ENCODE data around the gene PDSS2.
A peak's percentile ranks its signal among the peaks of the same experiment; 100 is the strongest.

PDSS2 gene

DNA sequence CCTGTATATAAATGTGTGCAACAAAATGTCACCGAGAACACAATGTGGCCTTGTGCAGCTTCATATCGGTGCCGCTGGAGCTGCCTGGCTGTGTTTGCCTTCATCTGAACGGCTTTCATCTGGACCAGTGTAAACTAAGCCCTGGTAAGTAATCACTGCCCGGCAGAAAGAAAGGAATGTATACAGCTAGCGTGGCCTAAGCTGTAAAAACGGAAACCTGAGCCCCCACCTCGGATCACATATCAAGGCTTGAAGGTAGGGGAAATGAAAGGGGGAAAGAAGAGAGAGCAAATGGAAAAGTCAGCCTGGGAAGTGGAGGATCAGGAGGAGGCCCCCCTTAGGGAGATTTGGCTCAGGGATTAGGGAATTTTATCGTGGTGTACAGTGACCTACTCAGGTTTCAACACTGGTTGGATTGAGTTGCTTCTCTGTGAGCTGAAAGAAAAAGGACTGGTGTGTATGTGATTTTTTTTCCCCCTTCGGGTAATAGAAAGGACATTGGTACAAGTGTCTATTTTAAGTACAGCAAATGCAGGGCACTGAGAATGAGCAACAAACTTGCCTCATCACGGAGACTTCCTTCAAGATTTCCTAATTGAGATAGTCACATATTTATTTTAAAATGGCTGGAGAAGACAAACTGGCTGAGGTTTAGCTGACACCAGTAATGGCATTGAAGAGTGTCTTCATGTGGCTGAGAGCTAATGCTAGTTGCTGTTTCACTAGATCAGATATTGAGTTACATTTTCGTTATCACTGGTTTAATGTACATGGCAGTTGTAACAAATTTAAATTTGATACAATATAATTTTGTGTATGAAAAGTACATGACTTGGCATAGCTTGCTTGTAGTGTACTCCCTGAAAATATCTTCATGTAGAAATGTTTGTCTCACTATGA lies 34.0 kb upstream of the PDSS2 start:
- H3K27me3 ChIP-seq (replicated peaks in 2 of 5; ENCODE audit: control insufficient read depth in 4 of 5, insufficient read depth in 5 of 5, low read length in 4 of 5), result peaks cover 27 to 71% (median 40%) of the 10 kb centered on the region in 5 experiments
- CTCF ChIA-PET, result interaction anchor here (1.0 kb wide), 1 partner anchor 9 kb away, joined by 4 read pairs; no protein-coding TSS in a partner anchor
- no peak overlapping the region for H3K27ac ChIP-seq (ENCODE audit: insufficient read depth in 1 of 2, low read depth in 1 of 2, low read length in 2 of 2, poor library complexity in 1 of 2, severe bottlenecking in 2 of 2)
- 63% methylated on average over 8 of the region's 12 CpGs for WGBS (ENCODE audit: insufficient coverage)
- no peak overlapping the region for H3K4me3 ChIP-seq (ENCODE audit: control insufficient read depth in 1 of 7, extremely low read depth in 1 of 7, insufficient read depth in 4 of 7, low read depth in 2 of 7, low read length in 6 of 7)
- no peaks in the 10 kb centered on the region for H3K9me3 ChIP-seq (ENCODE audit: control extremely low read depth in 1 of 5, control insufficient read depth in 4 of 5, insufficient read depth in 2 of 5, low read depth in 1 of 5, low read length in 4 of 5)
- no peak for DNase-seq
- peaks cover 0 to 29% (median 24%) of the 10 kb centered on the region in 4 experiments for H3K4me1 ChIP-seq (ENCODE audit: control extremely low read depth in 1 of 4, control insufficient read depth in 4 of 4, insufficient read depth in 4 of 4, low read length in 3 of 4)
- POLR2A ChIA-PET, result no interaction called here
- H3K36me3 ChIP-seq (ENCODE audit: control insufficient read depth in 4 of 4, insufficient read depth in 4 of 4, low read length in 3 of 4), result no peaks in the 10 kb centered on the region

DNA sequence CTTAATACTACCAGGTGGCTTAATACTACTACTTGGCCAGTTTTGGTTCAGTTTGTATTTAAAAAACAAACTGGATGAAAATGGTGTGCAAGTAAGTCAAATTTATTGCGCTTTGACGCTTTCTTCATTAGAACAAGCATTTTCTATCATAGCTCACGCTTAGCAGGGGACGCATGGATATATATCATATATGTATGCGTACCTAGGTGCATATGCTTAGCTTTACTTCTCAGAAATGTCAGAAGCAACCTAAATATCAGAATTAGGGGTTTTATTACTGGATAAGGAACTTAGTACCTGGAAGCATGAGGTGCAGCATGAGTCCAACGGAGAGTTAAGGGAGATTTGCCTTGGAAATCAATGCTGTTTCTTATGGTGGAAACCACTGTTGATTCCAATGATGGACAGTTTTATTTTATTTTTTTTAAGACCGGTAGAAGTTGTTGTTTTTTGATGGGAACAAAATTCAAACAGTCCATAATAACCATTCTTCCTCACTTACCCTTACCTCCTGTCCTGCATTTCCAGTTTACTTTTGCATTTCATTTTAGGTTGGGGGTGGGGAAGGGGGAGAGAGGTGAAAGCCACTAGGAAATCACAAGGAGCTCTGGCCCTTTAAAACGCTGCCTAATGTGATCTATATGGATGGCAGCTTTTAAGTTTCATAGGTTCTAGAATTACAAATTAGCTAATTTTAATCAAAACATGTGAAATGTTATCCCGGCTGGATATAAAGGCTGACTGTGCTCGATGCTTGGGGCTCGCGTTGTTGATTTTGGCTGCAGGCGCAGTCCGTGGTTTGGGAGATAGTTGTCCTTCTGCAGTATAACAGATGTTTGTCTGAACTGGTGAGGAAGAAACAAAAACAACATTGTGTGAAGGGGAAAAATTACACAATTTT lies 32.6 kb upstream of the PDSS2 start:
- DNase-seq, result peak in 2 of 3 donors; percentile 17 to 22
- CTCF ChIA-PET, result interaction anchor here (0.9 to 1.4 kb wide), 4 partner anchors 10 to 174 kb away, joined by 3 to 6 read pairs (median 3); partner anchors contain the start of gene PDSS2

DNA sequence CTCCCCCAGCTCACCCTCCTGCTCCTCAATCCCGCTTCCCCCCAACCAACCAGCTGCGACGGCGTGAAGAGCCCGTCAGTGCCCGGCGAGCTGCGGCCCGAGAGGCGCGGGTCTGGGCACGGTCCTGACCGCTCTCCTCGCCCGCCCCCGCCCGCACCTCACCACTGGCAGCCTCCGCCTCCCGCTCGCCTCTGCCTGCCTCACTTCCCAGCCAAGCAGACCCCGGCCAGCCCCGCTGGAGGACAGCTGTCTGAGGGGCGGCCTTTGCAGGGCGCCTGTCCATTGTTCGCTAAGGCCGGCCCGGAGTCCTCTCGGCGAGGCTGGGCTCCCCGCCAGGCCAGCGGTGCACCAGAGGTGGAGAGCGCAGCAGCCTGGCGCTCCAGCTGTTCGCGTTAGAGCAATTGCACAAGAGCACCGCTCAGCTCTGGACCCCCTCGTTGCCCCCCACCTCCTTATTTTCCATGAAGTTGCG lies 31.8 kb upstream of the PDSS2 start:
- Histone ChIP-seq H3K36me3 (ENCODE audit: control insufficient read depth in 4 of 4, insufficient read depth in 4 of 4, low read length in 3 of 4) (no peaks in the 10 kb centered on the region), H3K4me3 (ENCODE audit: control insufficient read depth in 1 of 7, extremely low read depth in 1 of 7, insufficient read depth in 4 of 7, low read depth in 2 of 7, low read length in 6 of 7) (peak overlapping the region in 5 of 7 experiments; percentile 64 to 82 (median 77)), H3K27ac (ENCODE audit: insufficient read depth in 1 of 2, low read depth in 1 of 2, low read length in 2 of 2, poor library complexity in 1 of 2, severe bottlenecking in 2 of 2) (no peak overlapping the region), H3K27me3 (replicated peaks in 2 of 5; ENCODE audit: control insufficient read depth in 4 of 5, insufficient read depth in 5 of 5, low read length in 4 of 5) (peaks cover 33 to 93% (median 60%) of the 10 kb centered on the region in 5 experiments), H3K4me1 (ENCODE audit: control extremely low read depth in 1 of 4, control insufficient read depth in 4 of 4, insufficient read depth in 4 of 4, low read length in 3 of 4) (peaks cover 0 to 36% (median 28%) of the 10 kb centered on the region in 4 experiments), H3K9me3 (ENCODE audit: control extremely low read depth in 1 of 5, control insufficient read depth in 4 of 5, insufficient read depth in 2 of 5, low read depth in 1 of 5, low read length in 4 of 5) (no peaks in the 10 kb centered on the region)
- DNase-seq, result peak in 1 of 3 donors; percentile 38
- whole genome bisulfite sequencing (ENCODE audit: insufficient coverage), result 2% methylated on average over 35 of the region's 38 CpGs
- CTCF ChIA-PET, result interaction anchor here (1.0 to 1.4 kb wide), 3 partner anchors 22 to 173 kb away, joined by 3 to 6 read pairs (median 3); partner anchors contain the start of gene PDSS2
- POLR2A ChIA-PET, result no interaction called here

More for the DNA sequence above, 32.6 kb upstream of the PDSS2 start:
- Histone ChIP-seq H3K27me3 (replicated peaks in 2 of 5; ENCODE audit: control insufficient read depth in 4 of 5, insufficient read depth in 5 of 5, low read length in 4 of 5) (peaks cover 31 to 85% (median 51%) of the 10 kb centered on the region in 5 experiments), H3K36me3 (ENCODE audit: control insufficient read depth in 4 of 4, insufficient read depth in 4 of 4, low read length in 3 of 4) (no peaks in the 10 kb centered on the region), H3K27ac (ENCODE audit: insufficient read depth in 1 of 2, low read depth in 1 of 2, low read length in 2 of 2, poor library complexity in 1 of 2, severe bottlenecking in 2 of 2) (no peak overlapping the region), H3K9me3 (ENCODE audit: control extremely low read depth in 1 of 5, control insufficient read depth in 4 of 5, insufficient read depth in 2 of 5, low read depth in 1 of 5, low read length in 4 of 5) (no peaks in the 10 kb centered on the region), H3K4me1 (ENCODE audit: control extremely low read depth in 1 of 4, control insufficient read depth in 4 of 4, insufficient read depth in 4 of 4, low read length in 3 of 4) (peaks cover 0 to 36% (median 28%) of the 10 kb centered on the region in 4 experiments), H3K4me3 (ENCODE audit: control insufficient read depth in 1 of 7, extremely low read depth in 1 of 7, insufficient read depth in 4 of 7, low read depth in 2 of 7, low read length in 6 of 7) (peak overlapping the region in 1 of 7 experiments; percentile 82)
- 57% methylated on average over 6 of the region's 14 CpGs for WGBS (ENCODE audit: insufficient coverage)
- POLR2A ChIA-PET, result no interaction called here

DNA sequence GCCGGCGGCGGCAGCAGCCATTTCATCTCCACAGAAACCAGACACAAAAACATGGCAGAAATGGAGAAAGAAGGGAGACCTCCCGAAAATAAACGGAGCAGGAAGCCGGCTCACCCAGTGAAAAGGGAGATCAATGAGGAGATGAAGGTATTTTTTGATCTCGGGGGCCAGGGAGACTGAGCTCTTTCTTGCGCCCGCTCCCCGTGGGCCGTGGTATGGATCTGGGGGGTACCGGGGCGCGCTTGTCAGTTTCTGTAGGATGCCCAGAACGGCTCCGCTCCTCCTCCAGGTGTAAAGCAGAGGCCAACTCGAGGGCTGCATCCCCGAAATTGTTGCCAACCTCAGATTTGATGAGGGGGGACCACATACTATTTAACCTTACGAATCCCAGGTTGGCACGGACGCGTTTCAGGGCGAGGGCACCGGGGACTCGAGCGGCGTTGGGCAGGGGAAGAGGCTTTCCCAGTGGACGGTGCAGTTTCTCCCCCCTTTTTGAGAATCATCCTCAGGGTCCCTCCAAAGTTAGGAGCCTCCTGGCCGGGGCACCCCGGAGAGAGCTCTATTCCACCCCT lies 31.3 kb upstream of the PDSS2 start:
- Histone ChIP-seq H3K27ac (ENCODE audit: insufficient read depth in 1 of 2, low read depth in 1 of 2, low read length in 2 of 2, poor library complexity in 1 of 2, severe bottlenecking in 2 of 2) (no peak overlapping the region), H3K4me1 (ENCODE audit: control extremely low read depth in 1 of 4, control insufficient read depth in 4 of 4, insufficient read depth in 4 of 4, low read length in 3 of 4) (peaks cover 0 to 36% (median 28%) of the 10 kb centered on the region in 4 experiments), H3K27me3 (replicated peaks in 2 of 5; ENCODE audit: control insufficient read depth in 4 of 5, insufficient read depth in 5 of 5, low read length in 4 of 5) (peaks cover 31 to 91% (median 60%) of the 10 kb centered on the region in 5 experiments), H3K36me3 (ENCODE audit: control insufficient read depth in 4 of 4, insufficient read depth in 4 of 4, low read length in 3 of 4) (no peaks in the 10 kb centered on the region), H3K9me3 (ENCODE audit: control extremely low read depth in 1 of 5, control insufficient read depth in 4 of 5, insufficient read depth in 2 of 5, low read depth in 1 of 5, low read length in 4 of 5) (no peaks in the 10 kb centered on the region), H3K4me3 (ENCODE audit: control insufficient read depth in 1 of 7, extremely low read depth in 1 of 7, insufficient read depth in 4 of 7, low read depth in 2 of 7, low read length in 6 of 7) (peak overlapping the region; percentile 30 to 82 (median 74))
- ChIA-PET POLR2A (interaction anchor here (1.4 kb wide), 1 partner anchor 32 kb away, joined by 3 read pairs; the partner anchor contains the start of gene PDSS2), CTCF (interaction anchor here (1.0 to 1.4 kb wide), 2 partner anchors 31 to 173 kb away, joined by 3 to 6 read pairs; partner anchors contain the start of gene PDSS2)
- peak in 1 of 3 donors; percentile 41 for DNase-seq
- WGBS (ENCODE audit: insufficient coverage), result 0% methylated on average over 27 of the region's 30 CpGs

DNA sequence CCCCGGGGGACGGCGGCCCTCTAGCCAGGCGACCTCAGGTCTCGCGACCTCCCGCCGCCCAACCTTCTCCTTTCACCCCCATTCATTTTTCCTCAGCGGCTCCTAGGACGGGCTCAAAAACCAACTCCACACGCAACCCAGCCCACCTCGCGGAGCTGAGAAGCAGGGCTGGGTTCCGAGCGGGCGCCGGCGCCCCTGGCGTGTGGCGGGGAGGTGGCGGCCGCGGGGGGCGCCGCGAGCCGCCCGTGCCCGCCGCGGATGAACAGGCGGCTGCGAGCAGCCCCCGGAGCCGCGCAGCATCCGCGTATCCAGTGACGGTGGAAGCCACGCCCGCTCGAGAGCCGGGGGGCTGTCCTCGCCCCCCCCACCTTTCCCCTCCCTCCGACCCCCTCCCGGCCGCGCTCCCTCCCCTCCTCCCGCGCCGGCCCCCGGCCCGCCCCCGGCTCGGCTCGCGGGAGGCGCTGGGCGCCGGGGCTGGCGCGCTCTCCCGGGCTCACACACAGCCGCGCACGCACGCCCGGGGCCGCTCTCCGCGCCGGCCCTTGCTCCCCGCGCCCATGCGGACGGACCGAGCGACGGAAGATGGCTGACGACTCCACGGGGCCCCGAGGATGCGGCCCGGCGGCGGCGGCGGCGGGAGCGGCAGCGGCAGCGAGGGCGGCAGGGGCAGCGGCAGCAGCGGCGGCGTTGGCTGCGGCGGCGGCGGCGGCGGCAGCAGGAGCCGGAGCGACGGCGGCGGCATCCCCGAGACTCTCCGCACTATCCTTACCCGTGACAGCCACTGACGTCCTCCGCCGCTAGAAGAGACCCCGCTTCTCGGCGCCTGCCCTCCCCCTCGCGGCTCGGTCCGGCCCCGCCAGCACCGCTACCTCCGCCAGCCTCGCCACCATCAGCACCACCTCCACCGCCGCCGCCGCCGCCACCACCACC lies 30.5 kb upstream of the PDSS2 start, which contains the start of gene SOBP:
SOBP (plus strand) TSS at position 482 of the 930 bp plus-strand sequence. CDS start 500 bp downstream, outside the sequence.
- Histone ChIP-seq H3K36me3 (ENCODE audit: control insufficient read depth in 4 of 4, insufficient read depth in 4 of 4, low read length in 3 of 4) (no peaks in the 10 kb centered on the region), H3K4me1 (ENCODE audit: control extremely low read depth in 1 of 4, control insufficient read depth in 4 of 4, insufficient read depth in 4 of 4, low read length in 3 of 4) (peaks cover 0 to 32% (median 28%) of the 10 kb centered on the region in 4 experiments), H3K9me3 (ENCODE audit: control extremely low read depth in 1 of 5, control insufficient read depth in 4 of 5, insufficient read depth in 2 of 5, low read depth in 1 of 5, low read length in 4 of 5) (no peaks in the 10 kb centered on the region), H3K4me3 (ENCODE audit: control insufficient read depth in 1 of 7, extremely low read depth in 1 of 7, insufficient read depth in 4 of 7, low read depth in 2 of 7, low read length in 6 of 7) (peak within 1 kb of the TSS; percentile 30 to 82 (median 74)), H3K27ac (ENCODE audit: insufficient read depth in 1 of 2, low read depth in 1 of 2, low read length in 2 of 2, poor library complexity in 1 of 2, severe bottlenecking in 2 of 2) (no peak within 1 kb of the TSS), H3K27me3 (replicated peaks in 2 of 5; ENCODE audit: control insufficient read depth in 4 of 5, insufficient read depth in 5 of 5, low read length in 4 of 5) (peaks cover 30 to 90% (median 59%) of the 10 kb centered on the region in 5 experiments)
- DNase-seq, result peak; percentile 34 to 67 (median 60)
- ChIA-PET POLR2A (interaction anchor here (1.4 kb wide), 1 partner anchor 31 kb away, joined by 3 read pairs; the partner anchor contains the start of gene PDSS2), CTCF (interaction anchor here (0.9 to 3.1 kb wide), 2 partner anchors 15 to 31 kb away, joined by 3 to 15 read pairs; partner anchors contain the start of gene PDSS2)
- WGBS (ENCODE audit: insufficient coverage), result under 1% methylated on average over 76 of the region's 130 CpGs

Data from common myeloid progenitor, CD34-positive (primary cell).